PC-3 (cell line): Measurements from ENCODE around the gene MFAP1.
"Not testable (repeated sequence)": the region's sequence is repeated elsewhere in the genome, so short reads cannot be mapped to it uniquely, and the experiment has no call there.

Experiments used
- EZH2 ChIP-seq: fragments of 300-600 bp; sonication (generic); IDR thresholded peaks from one replicate; pipeline ENCODE4 v1.6.1; 2017; ENCODE audit warnings: antibody characterized with exemption, mild to moderate bottlenecking, low read length; ENCODE audit not compliant: unreplicated experiment
- EZH2phosphoT487 ChIP-seq: fragments of 300-600 bp; sonication (generic); IDR thresholded peaks from 2 replicates; pipeline ENCODE4 v1.6.1; 2018; ENCODE audit warnings: mild to moderate bottlenecking, antibody characterized with exemption, low read length, borderline replicate concordance
- TF ChIP-seq, protein P1 (sequence below): fragments of 300-600 bp; sonication (generic); conservative IDR thresholded peaks from 2 replicates; pipeline ENCODE4 v1.5.1; 2017; ENCODE audit warnings: antibody characterized with exemption, low read depth, mild to moderate bottlenecking, low read length

GRCh38 chr15:43825305-43825704, 815 bp upstream of the MFAP1 start:
- TF ChIP-seq, protein P1, sequence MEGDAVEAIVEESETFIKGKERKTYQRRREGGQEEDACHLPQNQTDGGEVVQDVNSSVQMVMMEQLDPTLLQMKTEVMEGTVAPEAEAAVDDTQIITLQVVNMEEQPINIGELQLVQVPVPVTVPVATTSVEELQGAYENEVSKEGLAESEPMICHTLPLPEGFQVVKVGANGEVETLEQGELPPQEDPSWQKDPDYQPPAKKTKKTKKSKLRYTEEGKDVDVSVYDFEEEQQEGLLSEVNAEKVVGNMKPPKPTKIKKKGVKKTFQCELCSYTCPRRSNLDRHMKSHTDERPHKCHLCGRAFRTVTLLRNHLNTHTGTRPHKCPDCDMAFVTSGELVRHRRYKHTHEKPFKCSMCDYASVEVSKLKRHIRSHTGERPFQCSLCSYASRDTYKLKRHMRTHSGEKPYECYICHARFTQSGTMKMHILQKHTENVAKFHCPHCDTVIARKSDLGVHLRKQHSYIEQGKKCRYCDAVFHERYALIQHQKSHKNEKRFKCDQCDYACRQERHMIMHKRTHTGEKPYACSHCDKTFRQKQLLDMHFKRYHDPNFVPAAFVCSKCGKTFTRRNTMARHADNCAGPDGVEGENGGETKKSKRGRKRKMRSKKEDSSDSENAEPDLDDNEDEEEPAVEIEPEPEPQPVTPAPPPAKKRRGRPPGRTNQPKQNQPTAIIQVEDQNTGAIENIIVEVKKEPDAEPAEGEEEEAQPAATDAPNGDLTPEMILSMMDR: not testable (repeated sequence)
- not testable (repeated sequence) for TF ChIP-seq EZH2phosphoT487, EZH2
